Tibial nerve (tissue), 4 donors: Measurements from ENCODE around the gene NALCN.

ENCODE experiments used
- EP300 ChIP-seq, 2 donors: sonication (generic); formaldehyde crosslinking; IDR thresholded peaks; one replicate each; pipeline ENCODE4 v1.6.1; 2017; ENCODE audit warnings: antibody characterized with exemption in 2 of 2, mild to moderate bottlenecking in 1 of 2
- POLR2A ChIP-seq, 2 donors: fragments of 450-650 bp; IDR thresholded peaks; one replicate each; pipeline ENCODE4 v1.6.1; 2017; ENCODE audit warnings: antibody characterized with exemption in 2 of 2, mild to moderate bottlenecking in 2 of 2, moderate library complexity in 2 of 2
- TF ChIP-seq, protein P1 (sequence below), 5 experiments: fragments of 200-600 bp in 3 of 5; fragments of 450-650 bp in 2 of 5; sonication (generic) in 3 of 5; IDR thresholded peaks; one replicate each; pipeline ENCODE4 v1.5.1; 2016 to 2019; ENCODE audit warnings: antibody characterized with exemption in 5 of 5, mild to moderate bottlenecking in 3 of 5, moderate library complexity in 2 of 5

DNA sequence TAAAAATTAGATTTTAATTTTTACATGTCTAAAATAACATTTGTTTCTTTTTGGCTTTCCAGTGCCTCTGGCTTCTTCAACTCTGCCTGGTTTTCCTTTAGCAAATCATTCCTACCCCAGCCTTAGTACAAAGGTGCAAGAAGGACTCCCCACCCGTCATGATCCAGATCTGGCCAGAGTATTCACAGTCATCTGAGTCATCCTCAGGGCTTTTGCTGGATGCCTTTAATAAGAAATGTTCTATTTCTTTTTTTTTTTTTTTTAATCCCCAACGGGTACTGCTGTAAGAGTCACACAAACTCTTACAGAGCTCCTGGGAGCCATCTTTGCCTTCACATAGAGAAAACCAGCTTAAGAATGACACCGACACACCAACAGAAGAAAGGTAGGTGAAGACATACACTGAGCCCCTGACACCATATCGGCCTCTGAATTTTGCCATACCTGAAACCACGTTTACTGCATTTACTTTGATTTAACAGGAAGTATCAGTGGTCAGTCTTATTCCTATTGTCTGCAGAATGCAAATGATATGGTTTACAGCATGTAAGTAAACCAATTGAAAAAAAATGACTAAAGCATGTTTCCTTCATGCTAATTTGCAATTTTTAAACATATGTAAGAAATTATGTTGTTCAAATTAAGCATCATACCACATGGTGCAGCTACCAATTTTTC lies 184.4 kb downstream of the NALCN start:
- TF ChIP-seq EP300 (IDR thresholded peaks at IDR 0.05) (no peak), POLR2A (IDR thresholded peaks at IDR 0.05) (no peak)
- TF ChIP-seq, protein P1, sequence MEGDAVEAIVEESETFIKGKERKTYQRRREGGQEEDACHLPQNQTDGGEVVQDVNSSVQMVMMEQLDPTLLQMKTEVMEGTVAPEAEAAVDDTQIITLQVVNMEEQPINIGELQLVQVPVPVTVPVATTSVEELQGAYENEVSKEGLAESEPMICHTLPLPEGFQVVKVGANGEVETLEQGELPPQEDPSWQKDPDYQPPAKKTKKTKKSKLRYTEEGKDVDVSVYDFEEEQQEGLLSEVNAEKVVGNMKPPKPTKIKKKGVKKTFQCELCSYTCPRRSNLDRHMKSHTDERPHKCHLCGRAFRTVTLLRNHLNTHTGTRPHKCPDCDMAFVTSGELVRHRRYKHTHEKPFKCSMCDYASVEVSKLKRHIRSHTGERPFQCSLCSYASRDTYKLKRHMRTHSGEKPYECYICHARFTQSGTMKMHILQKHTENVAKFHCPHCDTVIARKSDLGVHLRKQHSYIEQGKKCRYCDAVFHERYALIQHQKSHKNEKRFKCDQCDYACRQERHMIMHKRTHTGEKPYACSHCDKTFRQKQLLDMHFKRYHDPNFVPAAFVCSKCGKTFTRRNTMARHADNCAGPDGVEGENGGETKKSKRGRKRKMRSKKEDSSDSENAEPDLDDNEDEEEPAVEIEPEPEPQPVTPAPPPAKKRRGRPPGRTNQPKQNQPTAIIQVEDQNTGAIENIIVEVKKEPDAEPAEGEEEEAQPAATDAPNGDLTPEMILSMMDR (IDR thresholded peaks at IDR 0.05), result no peak
